Spinal cord (tissue), 10 donors: ENCODE data around the gene TFIP11. TPM values are rescaled to one million over a fixed set of nuclear protein-coding genes. Genes with fewer than 3 reads are reported as not detected.
A peak's percentile ranks its signal among the peaks of the same experiment; 100 is the strongest.

Source experiments
- DNase-seq, 6 donors: peaks; one replicate each; pipeline versions ENCODE4 v3.0.0 to v3.0.0-alpha.2; 2013 to 2015; ENCODE audit warnings: low spot score in 6 of 6, low read depth in 4 of 6
- H3K27ac ChIP-seq: one replicate; pipeline ENCODE4 v1.5.1; 2013; ENCODE audit warnings: low read depth, low read length, control low read depth
- H3K27me3 ChIP-seq: one replicate; pipeline ENCODE4 v1.6.1; 2013; ENCODE audit warnings: low read length; ENCODE audit not compliant: control insufficient read depth, insufficient read depth
- H3K36me3 ChIP-seq: one replicate; pipeline ENCODE4 v1.6.1; 2013; ENCODE audit warnings: low read length; ENCODE audit not compliant: control insufficient read depth, insufficient read depth
- H3K4me1 ChIP-seq: one replicate; pipeline ENCODE4 v1.6.1; 2013; ENCODE audit warnings: low read length; ENCODE audit not compliant: control insufficient read depth, insufficient read depth
- H3K4me3 ChIP-seq: one replicate; pipeline ENCODE4 v1.5.1; 2013; ENCODE audit warnings: low read depth, low read length, control low read depth
- H3K9me3 ChIP-seq: one replicate; pipeline ENCODE4 v1.6.1; 2013; ENCODE audit warnings: low read length; ENCODE audit not compliant: control insufficient read depth, insufficient read depth
- WGBS: methylation state at CpG from one replicate; pipeline ENCODE4 v1.1.5; 2013; ENCODE audit warnings: missing lambda C conversion rate; ENCODE audit not compliant: insufficient coverage; 5-methylcytosine and 5-hydroxymethylcytosine counted together
- polyA plus RNA-seq, 2 donors: library from polyadenylated mRNA; unstranded; fragments of 120-200 nt; gene quantifications; one replicate each; pipeline ENCODE4 v1.2.1, GENCODE V29; 2013; ENCODE audit not compliant: insufficient read length in 2 of 2
- total RNA-seq, 2 donors: library from RNA; depleted of rRNA in 1 of 2; stranded (reverse); fragments of 120-200 nt in 1 of 2; fragments of >200 nt in 1 of 2; gene quantifications; one replicate each; pipeline versions ENCODE4 v1.2.3 to v1.2.4, GENCODE V29; 2013 to 2014
- donor health status: healthy.

The TFIP11 gene
- total and polyA plus RNA-seq, 4 donors, result 24.5 to 44.4 (median 34.5) TPM

DNA sequence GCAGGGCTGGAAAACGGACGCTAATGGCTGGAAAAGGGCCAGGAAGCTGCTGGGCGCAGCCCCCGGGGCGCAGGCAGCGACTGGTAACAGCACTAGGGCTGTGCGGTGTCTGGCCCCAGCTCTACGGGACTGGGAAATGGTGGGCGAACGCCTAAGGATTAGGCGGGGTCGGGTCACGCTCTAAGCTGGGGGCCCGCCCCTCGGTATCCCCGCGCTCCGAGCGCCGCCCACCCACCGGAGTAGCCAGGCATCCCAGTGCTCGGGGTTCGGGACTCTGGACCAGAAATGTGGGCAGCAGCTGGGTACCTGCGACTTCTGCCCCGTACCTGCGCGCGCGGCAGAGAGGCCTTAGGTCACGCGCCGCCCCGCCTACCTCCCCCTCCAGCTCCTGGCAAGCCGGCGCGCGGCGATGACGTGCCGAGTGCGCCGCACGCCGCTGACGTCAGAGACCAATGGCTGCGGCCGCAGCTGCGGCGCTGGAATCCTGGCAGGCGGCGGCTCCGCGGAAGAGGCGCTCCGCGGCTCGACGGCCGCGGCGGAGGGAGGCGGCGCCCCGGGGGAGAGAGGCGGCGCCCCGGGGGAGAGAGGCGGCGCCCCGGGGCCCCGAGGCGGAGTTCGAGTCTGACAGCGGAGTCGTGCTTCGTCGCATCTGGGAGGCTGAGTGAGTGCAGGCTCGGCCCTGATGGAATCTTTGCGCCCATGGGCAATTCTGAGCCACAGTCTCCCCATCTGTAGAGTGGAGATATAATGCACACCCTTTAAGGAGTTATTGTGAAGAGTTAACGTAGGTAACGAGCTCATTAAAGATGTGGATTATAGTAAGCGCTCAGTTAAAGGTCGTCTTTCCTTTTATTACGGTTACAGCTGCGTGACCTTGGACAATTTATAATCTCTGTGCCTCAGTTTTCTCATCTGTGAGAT lies 28.6 kb downstream of the TFIP11 start, which contains the start of the genes HPS4 and SRRD:
HPS4 (minus strand) TSS at position 345 of the 921 bp plus-strand sequence. CDS start 2,021 bp downstream, outside the sequence.
SRRD (plus strand) TSS at position 439 of the 921 bp plus-strand sequence; CDS start at position 453, 14 bp downstream.
- WGBS, result under 1% methylated on average over 85 of the region's 85 CpGs
- peaks cover 16% of the 10 kb centered on the region for H3K4me1 ChIP-seq
- peak in 5 of 6 donors; percentile 76 to 96 (median 85) for DNase-seq
- peaks cover 16% of the 10 kb centered on the region for H3K36me3 ChIP-seq
- H3K9me3 ChIP-seq, result no peaks in the 10 kb centered on the region
- H3K27ac ChIP-seq, result peak within 1 kb of the TSS; percentile 94
- no peaks in the 10 kb centered on the region for H3K27me3 ChIP-seq
- peak within 1 kb of the TSS; percentile 98 for H3K4me3 ChIP-seq

DNA sequence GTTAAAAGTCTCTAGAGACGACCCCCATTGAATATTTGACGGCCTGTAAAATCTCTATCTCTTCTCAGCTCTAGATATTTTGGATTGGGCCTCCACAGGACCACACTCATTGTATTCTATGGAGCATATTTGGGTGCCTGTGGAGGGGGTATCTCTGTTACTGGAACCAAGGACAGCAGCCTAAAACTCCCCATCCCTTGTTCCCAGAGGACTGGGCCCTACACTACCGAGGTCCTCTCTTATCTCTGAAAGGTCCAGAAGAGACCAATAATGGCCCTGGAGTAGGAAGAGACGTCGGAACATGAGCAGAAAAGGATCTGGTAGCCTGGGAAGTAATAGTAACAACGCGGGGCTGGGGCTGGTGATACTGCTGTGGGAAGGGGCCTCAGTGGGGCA lies 29.2 kb downstream of the TFIP11 start:
- Histone ChIP-seq H3K4me1 (peaks cover 17% of the 10 kb centered on the region), H3K4me3 (peak overlapping the region; percentile 98), H3K27ac (peak overlapping the region; percentile 94), H3K27me3 (no peaks in the 10 kb centered on the region), H3K36me3 (peaks cover 16% of the 10 kb centered on the region), H3K9me3 (no peaks in the 10 kb centered on the region)
- no peak for DNase-seq
- WGBS, result 0% methylated on average over 4 of the region's 7 CpGs

DNA sequence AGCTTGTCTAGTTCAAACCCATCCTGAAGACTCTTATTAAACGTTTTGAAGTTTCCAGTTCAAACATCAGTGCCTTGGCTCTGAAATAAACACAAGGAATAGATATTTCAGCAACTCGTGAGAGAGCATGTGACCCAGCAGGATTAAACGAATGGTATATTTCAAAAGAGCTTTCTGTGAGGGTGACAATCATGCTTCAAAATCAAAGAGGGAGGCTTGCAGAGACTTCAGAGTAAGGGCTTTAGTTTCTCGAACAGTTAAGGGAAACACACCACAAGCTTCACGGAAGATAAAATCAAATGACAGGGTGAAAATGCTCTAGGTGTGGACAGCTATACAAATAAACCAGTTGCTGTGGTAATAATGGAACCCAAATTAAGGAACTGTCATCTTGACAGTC lies 30.1 kb downstream of the TFIP11 start:
- H3K36me3 ChIP-seq, result peaks cover 12% of the 10 kb centered on the region
- no peaks in the 10 kb centered on the region for H3K9me3 ChIP-seq
- H3K27me3 ChIP-seq, result no peaks in the 10 kb centered on the region
- WGBS, result 92% methylated on average over 3 of the region's 5 CpGs
- DNase-seq, result no peak
- H3K4me1 ChIP-seq, result peaks cover 17% of the 10 kb centered on the region
- no peak overlapping the region for H3K27ac ChIP-seq
- H3K4me3 ChIP-seq, result no peak overlapping the region

GRCh38 chr22:26481694-26482093 lies 30.6 kb downstream of the TFIP11 start:
- DNase-seq, result no peak
- Histone ChIP-seq H3K4me3 (no peak overlapping the region), H3K9me3 (no peaks in the 10 kb centered on the region), H3K27me3 (no peaks in the 10 kb centered on the region), H3K27ac (no peak overlapping the region), H3K4me1 (peaks cover 17% of the 10 kb centered on the region), H3K36me3 (peaks cover 12% of the 10 kb centered on the region)
- 82% methylated on average over 4 of the region's 4 CpGs for WGBS

DNA sequence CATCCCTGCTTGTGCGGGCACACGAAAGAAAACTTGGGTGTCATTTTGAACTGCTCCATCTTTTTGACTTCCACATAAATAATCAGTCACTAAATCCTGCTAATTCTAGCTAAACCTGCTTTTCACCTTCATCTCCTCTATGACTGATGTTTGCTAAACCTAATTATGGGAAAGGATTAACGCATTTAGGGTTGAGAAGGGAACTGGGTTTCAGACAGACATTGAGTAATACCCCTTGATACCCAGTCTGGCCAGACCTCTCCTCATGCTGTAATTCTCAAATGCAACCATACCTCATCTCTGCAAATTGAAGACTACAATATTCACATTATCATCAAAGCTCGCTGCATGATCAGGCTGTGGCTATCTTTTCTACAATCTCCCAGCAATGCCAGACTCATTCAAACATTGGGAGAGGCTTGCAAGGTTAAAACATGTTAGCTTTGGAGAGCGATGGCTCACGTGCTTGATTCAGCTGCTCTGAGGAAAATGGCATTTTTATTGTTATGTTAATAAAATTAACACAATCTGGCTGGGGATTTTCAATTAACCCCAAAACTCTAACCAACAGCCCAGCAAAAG lies 31.1 kb downstream of the TFIP11 start:
- H3K27ac ChIP-seq, result no peak overlapping the region
- whole genome bisulfite sequencing, result 80% methylated on average over 1 of the region's 6 CpGs
- no peak overlapping the region for H3K4me3 ChIP-seq

GRCh38 chr22:26480611-26480932 lies 31.7 kb downstream of the TFIP11 start:
- no CpG with 5 or more reads among the region's 2 CpGs for WGBS
- Histone ChIP-seq H3K27ac (no peak overlapping the region), H3K27me3 (no peaks in the 10 kb centered on the region), H3K9me3 (no peaks in the 10 kb centered on the region), H3K4me1 (peaks cover 17% of the 10 kb centered on the region), H3K36me3 (peaks cover 23% of the 10 kb centered on the region), H3K4me3 (no peak overlapping the region)
- no peak for DNase-seq

More for the DNA sequence above, 31.1 kb downstream of the TFIP11 start:
- no peak for DNase-seq
- Histone ChIP-seq H3K36me3 (peaks cover 17% of the 10 kb centered on the region), H3K27me3 (no peaks in the 10 kb centered on the region), H3K9me3 (no peaks in the 10 kb centered on the region), H3K4me1 (peaks cover 17% of the 10 kb centered on the region)

GRCh38 chr22:26479792-26480610 lies 32.3 kb downstream of the TFIP11 start:
- no peaks in the 10 kb centered on the region for H3K27me3 ChIP-seq
- no peak for DNase-seq
- WGBS, result 75% methylated on average over 9 of the region's 12 CpGs
- H3K4me3 ChIP-seq, result peak overlapping the region; percentile 17
- peaks cover 28% of the 10 kb centered on the region for H3K36me3 ChIP-seq
- H3K4me1 ChIP-seq, result peaks cover 17% of the 10 kb centered on the region
- H3K9me3 ChIP-seq, result no peaks in the 10 kb centered on the region
- peak overlapping the region; percentile 6 for H3K27ac ChIP-seq

DNA sequence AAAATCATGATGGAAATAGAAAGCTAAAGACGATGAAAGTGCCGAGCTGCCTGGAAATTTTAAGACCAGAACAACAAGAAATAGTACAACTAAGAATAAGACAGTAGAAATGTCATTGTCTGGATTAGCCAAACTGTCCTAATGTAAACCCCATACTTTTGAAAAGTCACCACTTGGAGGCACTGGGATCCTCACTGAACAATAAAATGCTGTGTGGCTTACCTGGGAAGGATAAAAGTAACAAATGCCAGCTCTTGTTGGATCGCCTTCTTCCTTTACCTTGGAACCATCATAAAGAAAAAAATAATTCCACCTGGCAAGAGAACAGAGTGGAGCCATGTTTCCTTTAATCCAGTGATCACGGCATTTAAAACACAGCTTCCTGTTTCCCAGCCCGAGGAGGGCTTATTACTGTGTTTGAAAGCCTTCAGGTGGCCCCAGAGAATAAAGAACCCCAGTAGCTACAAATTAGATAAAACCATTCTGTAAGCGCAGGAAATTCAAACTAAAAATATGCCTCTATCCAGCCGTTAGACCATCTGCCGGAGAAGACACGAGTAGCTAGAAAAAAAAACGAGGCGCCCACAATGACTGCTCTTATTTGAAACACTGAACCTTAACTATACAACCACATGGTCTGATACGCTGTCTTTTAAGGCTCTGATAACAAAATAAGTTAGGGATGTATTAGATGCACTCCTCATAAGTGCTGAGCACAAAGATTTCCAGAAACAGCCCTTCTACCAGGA lies 33.1 kb downstream of the TFIP11 start:
- H3K36me3 ChIP-seq, result peaks cover 29% of the 10 kb centered on the region
- WGBS, result 34% methylated on average over 8 of the region's 12 CpGs
- H3K4me3 ChIP-seq, result peak overlapping the region; percentile 17
- H3K9me3 ChIP-seq, result no peaks in the 10 kb centered on the region
- DNase-seq, result peak in 2 of 6 donors; percentile 72 to 77
- H3K27me3 ChIP-seq, result no peaks in the 10 kb centered on the region
- H3K4me1 ChIP-seq, result peaks cover 17% of the 10 kb centered on the region
- H3K27ac ChIP-seq, result peak overlapping the region; percentile 6

DNA sequence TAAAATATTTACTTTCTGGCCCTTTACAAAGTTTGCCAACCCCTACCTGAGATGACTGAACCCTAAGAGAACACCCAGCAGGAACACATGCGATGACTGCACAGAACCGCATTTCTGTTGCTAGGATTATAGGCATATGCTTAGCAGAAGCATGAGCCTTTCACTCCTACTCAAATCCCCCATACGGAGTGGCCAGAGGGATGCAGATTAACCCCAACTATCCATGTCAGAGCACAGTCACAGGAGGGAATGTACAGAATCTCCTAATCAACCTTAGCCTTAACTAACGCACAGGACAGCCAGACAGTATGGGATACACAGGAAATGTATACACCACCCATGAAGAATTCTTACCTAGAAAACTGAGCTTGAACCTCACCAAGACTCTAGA lies 34.9 kb downstream of the TFIP11 start:
- no peak for DNase-seq
- Histone ChIP-seq H3K36me3 (peaks cover 40% of the 10 kb centered on the region), H3K4me3 (no peak overlapping the region), H3K27ac (peak overlapping the region; percentile 64), H3K27me3 (no peaks in the 10 kb centered on the region), H3K9me3 (no peaks in the 10 kb centered on the region), H3K4me1 (peaks cover 17% of the 10 kb centered on the region)
- WGBS, result no CpG with 5 or more reads among the region's 4 CpGs
